ENCODE results near the gene ANKRD34A.

Gene ANKRD34A

GRCh38 chr1:145952903-145953302, 11.5 kb downstream of the ANKRD34A start:
- H3K27ac ChIP-seq = no peak overlapping the region

GRCh38 chr1:145951526-145951925, 12.8 kb downstream of the ANKRD34A start:
- no peaks in the 10 kb centered on the region for H3K9me3 ChIP-seq
- H3K27ac ChIP-seq = no peak overlapping the region
- H3K27me3 ChIP-seq = no peaks in the 10 kb centered on the region
- TF ChIP-seq CTCF (IDR thresholded peaks at IDR 0.05) = no peak
- H3K4me1 ChIP-seq (ENCODE audit: control insufficient read depth in 1 of 2, insufficient read depth in 1 of 2, low read depth in 1 of 2, low read length in 1 of 2) = peaks cover 18 to 33% of the 10 kb centered on the region in 2 experiments
- no peak overlapping the region for H3K4me3 ChIP-seq (ENCODE audit: low read depth in 1 of 2, low read length in 1 of 2)
- H3K36me3 ChIP-seq = peaks cover 6% of the 10 kb centered on the region

More at GRCh38 chr1:145952903-145953302, 11.5 kb downstream of the ANKRD34A start:
- no peak for TF ChIP-seq CTCF (IDR thresholded peaks at IDR 0.05)
- peaks cover 27 to 43% of the 10 kb centered on the region in 2 experiments for H3K4me1 ChIP-seq (ENCODE audit: control insufficient read depth in 1 of 2, insufficient read depth in 1 of 2, low read depth in 1 of 2, low read length in 1 of 2)
- no peaks in the 10 kb centered on the region for H3K27me3 ChIP-seq
- H3K9me3 ChIP-seq = no peaks in the 10 kb centered on the region
- no peaks in the 10 kb centered on the region for H3K36me3 ChIP-seq
- no peak overlapping the region for H3K4me3 ChIP-seq (ENCODE audit: low read depth in 1 of 2, low read length in 1 of 2)

- H3K27me3 ChIP-seq = no peaks in the 10 kb centered on the region
- H3K4me3 ChIP-seq (ENCODE audit: low read depth in 1 of 2, low read length in 1 of 2) = no peak overlapping the region
- no peaks in the 10 kb centered on the region for H3K9me3 ChIP-seq
- H3K27ac ChIP-seq = peak overlapping the region; percentile 41
- peaks cover 15 to 21% of the 10 kb centered on the region in 2 experiments for H3K4me1 ChIP-seq (ENCODE audit: control insufficient read depth in 1 of 2, insufficient read depth in 1 of 2, low read depth in 1 of 2, low read length in 1 of 2)
- peaks cover 12% of the 10 kb centered on the region for H3K36me3 ChIP-seq
- TF ChIP-seq CTCF (IDR thresholded peaks at IDR 0.05) = no peak
Observed at GRCh38 chr1:145949219-145949618, 15.2 kb downstream of the ANKRD34A start.

- Histone ChIP-seq H3K9me3 (no peaks in the 10 kb centered on the region), H3K36me3 (peaks cover 18% of the 10 kb centered on the region), H3K27me3 (no peaks in the 10 kb centered on the region), H3K4me1 (ENCODE audit: control insufficient read depth in 1 of 2, insufficient read depth in 1 of 2, low read depth in 1 of 2, low read length in 1 of 2) (peaks cover 15 to 21% of the 10 kb centered on the region in 2 experiments), H3K27ac (no peak overlapping the region), H3K4me3 (ENCODE audit: low read depth in 1 of 2, low read length in 1 of 2) (no peak overlapping the region)
- TF ChIP-seq CTCF (IDR thresholded peaks at IDR 0.05) = no peak
Observed at GRCh38 chr1:145947551-145947950, 16.8 kb downstream of the ANKRD34A start.

GRCh38 chr1:145946477-145946986, 17.8 kb downstream of the ANKRD34A start:
- Histone ChIP-seq H3K9me3 (no peaks in the 10 kb centered on the region), H3K27me3 (no peaks in the 10 kb centered on the region), H3K4me1 (ENCODE audit: control insufficient read depth in 1 of 2, insufficient read depth in 1 of 2, low read depth in 1 of 2, low read length in 1 of 2) (peaks cover 15 to 21% of the 10 kb centered on the region in 2 experiments), H3K4me3 (ENCODE audit: low read depth in 1 of 2, low read length in 1 of 2) (no peak overlapping the region), H3K36me3 (peaks cover 27% of the 10 kb centered on the region), H3K27ac (no peak overlapping the region)
- TF ChIP-seq CTCF (IDR thresholded peaks at IDR 0.05) = no peak

Data from neutrophil (primary cell).